ENCODE data around the gene FCMR. TPM values are rescaled to one million over a fixed set of nuclear protein-coding genes. Genes with fewer than 3 reads are reported as not detected.
A peak's percentile ranks its signal among the peaks of the same experiment; 100 is the strongest.

The FCMR gene
- total and polyA plus RNA-seq, 8 donors: 1.4 to 6.7 (median 2.6) TPM

GRCh38 chr1:206915030-206915735 is 6.6 kb downstream of the FCMR start:
- ATAC-seq: no peak

DNA sequence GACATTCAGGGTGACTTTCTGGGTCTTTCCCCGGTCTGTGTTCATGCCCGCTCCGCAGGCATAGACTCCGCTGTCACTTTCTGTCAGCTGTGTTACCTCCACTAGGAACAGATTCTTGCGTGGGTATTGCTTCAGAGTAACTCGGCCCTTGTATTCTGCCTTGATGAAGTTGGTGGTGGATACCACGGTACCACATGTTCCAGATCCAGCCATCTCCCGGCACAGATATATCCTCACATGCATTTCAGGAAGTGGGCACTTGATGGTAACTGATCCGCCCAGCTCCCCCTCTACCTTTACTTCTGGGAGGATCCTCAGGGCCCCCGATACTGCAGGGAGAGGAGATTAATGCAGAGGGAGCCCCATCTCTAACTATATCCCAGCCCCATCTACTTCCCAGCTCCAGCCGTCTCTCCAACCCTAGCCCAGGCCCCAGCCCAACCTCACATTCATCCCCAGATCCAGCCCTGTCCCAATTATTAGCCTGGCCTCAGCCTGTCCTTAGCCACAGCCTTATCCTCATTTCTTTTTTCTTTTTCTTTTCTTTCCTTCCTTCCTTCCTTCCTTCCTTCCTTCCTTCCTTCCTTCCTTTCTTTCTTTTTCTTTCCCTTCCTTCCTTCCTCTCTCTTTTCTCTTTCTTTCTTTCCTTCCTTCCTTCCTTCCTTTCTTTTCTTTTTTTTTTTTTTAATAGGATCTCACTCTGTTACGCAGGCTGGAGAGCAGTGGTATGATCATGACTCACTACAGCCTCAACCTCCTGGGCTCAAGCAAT is 7.8 kb downstream of the FCMR start:
- no peak overlapping the region for H3K4me3 ChIP-seq
- DNase-seq (no peak), ATAC-seq (no peak)
- peaks cover 4 to 39% of the 10 kb centered on the region in 2 donors for H3K4me1 ChIP-seq
- intact Hi-C loops (cut with DNase I): loop anchor here in 1 of 2 donors (5.0 kb wide), 1 partner anchor 97 kb away; no protein-coding TSS in a partner anchor
- peaks cover 5 to 22% of the 10 kb centered on the region in 2 donors for H3K27me3 ChIP-seq
- H3K9me3 ChIP-seq: no peaks in the 10 kb centered on the region
- H3K36me3 ChIP-seq: no peaks in the 10 kb centered on the region
- no peak overlapping the region for H3K27ac ChIP-seq
- TF ChIP-seq, protein P1, sequence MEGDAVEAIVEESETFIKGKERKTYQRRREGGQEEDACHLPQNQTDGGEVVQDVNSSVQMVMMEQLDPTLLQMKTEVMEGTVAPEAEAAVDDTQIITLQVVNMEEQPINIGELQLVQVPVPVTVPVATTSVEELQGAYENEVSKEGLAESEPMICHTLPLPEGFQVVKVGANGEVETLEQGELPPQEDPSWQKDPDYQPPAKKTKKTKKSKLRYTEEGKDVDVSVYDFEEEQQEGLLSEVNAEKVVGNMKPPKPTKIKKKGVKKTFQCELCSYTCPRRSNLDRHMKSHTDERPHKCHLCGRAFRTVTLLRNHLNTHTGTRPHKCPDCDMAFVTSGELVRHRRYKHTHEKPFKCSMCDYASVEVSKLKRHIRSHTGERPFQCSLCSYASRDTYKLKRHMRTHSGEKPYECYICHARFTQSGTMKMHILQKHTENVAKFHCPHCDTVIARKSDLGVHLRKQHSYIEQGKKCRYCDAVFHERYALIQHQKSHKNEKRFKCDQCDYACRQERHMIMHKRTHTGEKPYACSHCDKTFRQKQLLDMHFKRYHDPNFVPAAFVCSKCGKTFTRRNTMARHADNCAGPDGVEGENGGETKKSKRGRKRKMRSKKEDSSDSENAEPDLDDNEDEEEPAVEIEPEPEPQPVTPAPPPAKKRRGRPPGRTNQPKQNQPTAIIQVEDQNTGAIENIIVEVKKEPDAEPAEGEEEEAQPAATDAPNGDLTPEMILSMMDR (IDR thresholded peaks at IDR 0.05): no peak

More at GRCh38 chr1:206915030-206915735, 6.6 kb downstream of the FCMR start:
- no peak for DNase-seq
- Histone ChIP-seq H3K36me3 (no peaks in the 10 kb centered on the region), H3K27me3 (peaks cover 0 to 9% of the 10 kb centered on the region in 2 donors), H3K27ac (no peak overlapping the region), H3K4me3 (no peak overlapping the region), H3K9me3 (no peaks in the 10 kb centered on the region), H3K4me1 (peaks cover 0 to 27% of the 10 kb centered on the region in 2 donors)
- intact Hi-C loops (cut with DNase I): loop anchor here in 1 of 2 donors (5.0 kb wide), 1 partner anchor 188 kb away; no protein-coding TSS in a partner anchor
- TF ChIP-seq, protein P1 (IDR thresholded peaks at IDR 0.05): no peak

GRCh38 chr1:206912445-206913095 is 9.2 kb downstream of the FCMR start:
- intact Hi-C loops (cut with DNase I): loop anchor here in 1 of 2 donors (5.0 kb wide), 1 partner anchor 95 kb away; no protein-coding TSS in a partner anchor
- Histone ChIP-seq H3K27ac (no peak overlapping the region), H3K4me3 (no peak overlapping the region), H3K27me3 (peaks cover 7 to 35% of the 10 kb centered on the region in 2 donors), H3K36me3 (no peaks in the 10 kb centered on the region), H3K4me1 (peaks cover 4 to 43% of the 10 kb centered on the region in 2 donors), H3K9me3 (no peaks in the 10 kb centered on the region)
- TF ChIP-seq, protein P1 (IDR thresholded peaks at IDR 0.05): peak; percentile 81 to 94
- DNase-seq (peak in 2 of 4 donors; percentile 64 to 81), ATAC-seq (peak; percentile 54)

- intact Hi-C loops (cut with DNase I): loop anchor here in 1 of 2 donors (5.0 kb wide), 1 partner anchor 94 kb away; no protein-coding TSS in a partner anchor
- peak in 1 of 4 donors; percentile 54 for DNase-seq
Observed at GRCh38 chr1:206911064-206911663, 10.6 kb downstream of the FCMR start.

More at GRCh38 chr1:206911064-206911663, 10.6 kb downstream of the FCMR start:
- Histone ChIP-seq H3K4me3 (no peak overlapping the region), H3K9me3 (no peaks in the 10 kb centered on the region), H3K36me3 (no peaks in the 10 kb centered on the region), H3K27ac (no peak overlapping the region), H3K4me1 (peaks cover 4 to 43% of the 10 kb centered on the region in 2 donors), H3K27me3 (peaks cover 7 to 40% of the 10 kb centered on the region in 2 donors)
- peak; percentile 50 for ATAC-seq
- TF ChIP-seq, protein P1 (IDR thresholded peaks at IDR 0.05): peak; percentile 92 to 96

Data from left lung (tissue), 10 donors.